ENCODE data around the gene FLT4. TPM values are rescaled to one million over a fixed set of nuclear protein-coding genes. Genes with fewer than 3 reads are reported as not detected.
"Not testable (repeated sequence)": the region's sequence is repeated elsewhere in the genome, so short reads cannot be mapped to it uniquely, and the experiment has no call there.

Gene FLT4
- total RNA-seq, 1 experiment from 2014 or later = not detected

DNA sequence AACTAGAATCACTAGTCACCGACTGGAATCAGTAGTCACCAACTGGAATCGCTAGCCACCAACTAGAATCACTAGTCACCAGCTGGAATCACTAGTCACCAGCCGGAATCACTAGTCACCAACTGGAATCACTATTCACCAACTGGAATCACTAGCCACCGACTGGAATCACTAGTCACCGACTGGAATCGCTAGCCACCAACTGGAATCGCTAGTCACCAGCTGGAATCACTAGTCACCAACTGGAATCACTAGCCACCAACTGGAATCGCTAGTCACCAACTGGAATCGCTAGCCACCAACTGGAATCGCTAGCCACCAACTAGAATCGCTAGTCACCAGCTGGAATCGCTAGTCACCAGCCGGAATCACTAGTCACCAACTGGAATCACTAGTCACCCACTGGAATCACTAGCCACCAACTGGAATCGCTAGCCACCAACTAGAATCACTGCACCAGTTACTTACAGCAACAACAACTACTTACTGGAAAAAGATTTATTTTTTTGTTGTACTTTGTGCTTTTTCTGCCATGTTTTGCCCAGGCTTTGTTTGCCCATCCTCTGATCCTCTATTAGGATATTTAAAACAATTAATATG lies 25.7 kb upstream of the FLT4 start:
- Histone ChIP-seq H3K9me3 (ENCODE audit: low read length) (no peaks in the 10 kb centered on the region), H3K4me1 (ENCODE audit: insufficient read depth, low read length) (no peaks in the 10 kb centered on the region), H3K27ac (ENCODE audit: low read length) (no peak overlapping the region), H3K27me3 (ENCODE audit: low read length) (peaks cover 19% of the 10 kb centered on the region), H3K9ac (ENCODE audit: low read length) (no peak overlapping the region), H4K20me1 (ENCODE audit: low read length) (no peaks in the 10 kb centered on the region), H3K4me3 (ENCODE audit: low read length) (no peak overlapping the region), H2AFZ (ENCODE audit: low read length) (no peak overlapping the region), H3K36me3 (ENCODE audit: low read depth, low read length) (no peaks in the 10 kb centered on the region), H3K79me2 (ENCODE audit: low read length) (no peaks in the 10 kb centered on the region), H3K9me2 (replicated peaks; ENCODE audit: low read length) (no peaks in the 10 kb centered on the region), H3K4me2 (ENCODE audit: low read length) (no peak overlapping the region), H3F3A (ENCODE audit: low read length, unreplicated experiment) (no peaks in the 10 kb centered on the region)
- POLR2A ChIA-PET (ENCODE audit: unreplicated experiment) = no interaction called here
- TF ChIP-seq EZH2 (IDR thresholded peaks at IDR 0.05; ENCODE audit: low read length, unreplicated experiment) (no peak), EZH2phosphoT487 (IDR thresholded peaks at IDR 0.05; ENCODE audit: borderline replicate concordance, low read length) (no peak)
- TF ChIP-seq, protein P1, sequence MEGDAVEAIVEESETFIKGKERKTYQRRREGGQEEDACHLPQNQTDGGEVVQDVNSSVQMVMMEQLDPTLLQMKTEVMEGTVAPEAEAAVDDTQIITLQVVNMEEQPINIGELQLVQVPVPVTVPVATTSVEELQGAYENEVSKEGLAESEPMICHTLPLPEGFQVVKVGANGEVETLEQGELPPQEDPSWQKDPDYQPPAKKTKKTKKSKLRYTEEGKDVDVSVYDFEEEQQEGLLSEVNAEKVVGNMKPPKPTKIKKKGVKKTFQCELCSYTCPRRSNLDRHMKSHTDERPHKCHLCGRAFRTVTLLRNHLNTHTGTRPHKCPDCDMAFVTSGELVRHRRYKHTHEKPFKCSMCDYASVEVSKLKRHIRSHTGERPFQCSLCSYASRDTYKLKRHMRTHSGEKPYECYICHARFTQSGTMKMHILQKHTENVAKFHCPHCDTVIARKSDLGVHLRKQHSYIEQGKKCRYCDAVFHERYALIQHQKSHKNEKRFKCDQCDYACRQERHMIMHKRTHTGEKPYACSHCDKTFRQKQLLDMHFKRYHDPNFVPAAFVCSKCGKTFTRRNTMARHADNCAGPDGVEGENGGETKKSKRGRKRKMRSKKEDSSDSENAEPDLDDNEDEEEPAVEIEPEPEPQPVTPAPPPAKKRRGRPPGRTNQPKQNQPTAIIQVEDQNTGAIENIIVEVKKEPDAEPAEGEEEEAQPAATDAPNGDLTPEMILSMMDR (conservative IDR thresholded peaks at IDR 0.05; ENCODE audit: low read depth, low read length) = no peak
- CTCF ChIA-PET = no interaction called here
- DNase-seq (no peak), ATAC-seq (no peak)
- intact Hi-C loops (cut with micrococcal nuclease) = no loop called here
- BruUV-seq (replicated peaks) = no TSS peak

DNA sequence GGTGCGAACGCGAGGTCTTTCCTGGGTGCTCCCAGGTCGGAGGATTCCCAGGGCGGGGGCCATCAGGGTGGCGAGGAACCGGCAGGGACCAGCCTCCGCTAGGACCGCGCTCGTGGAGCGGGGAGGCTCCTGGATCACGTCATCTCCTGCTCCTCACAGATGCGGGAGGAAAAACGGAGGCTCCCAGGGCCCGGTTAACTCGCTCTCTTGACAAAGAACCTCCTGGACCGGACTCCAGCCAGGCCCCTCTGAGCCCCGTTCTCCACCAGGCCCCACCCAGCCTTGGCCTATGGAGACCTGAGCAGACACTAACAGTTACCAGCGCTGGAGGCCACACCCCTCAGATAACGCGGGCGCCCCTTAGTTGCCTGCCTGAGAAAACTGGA lies 24.7 kb upstream of the FLT4 start:
- H3K9me2 ChIP-seq (replicated peaks; ENCODE audit: low read length); ATAC-seq; POLR2A ChIA-PET (ENCODE audit: unreplicated experiment); DNase-seq; H3K4me3 ChIP-seq (ENCODE audit: low read length); H4K20me1 ChIP-seq (ENCODE audit: low read length); H3K4me1 ChIP-seq (ENCODE audit: insufficient read depth, low read length); H3F3A ChIP-seq (ENCODE audit: low read length, unreplicated experiment); H2AFZ ChIP-seq (ENCODE audit: low read length); BruUV-seq (replicated peaks); H3K27ac ChIP-seq (ENCODE audit: low read length); H3K9ac ChIP-seq (ENCODE audit: low read length); H3K4me2 ChIP-seq (ENCODE audit: low read length); H3K9me3 ChIP-seq (ENCODE audit: low read length); intact Hi-C loops (cut with micrococcal nuclease); H3K36me3 ChIP-seq (ENCODE audit: low read depth, low read length); CTCF ChIA-PET; H3K79me2 ChIP-seq (ENCODE audit: low read length): not testable (repeated sequence)
- H3K27me3 ChIP-seq (ENCODE audit: low read length) = peaks cover 19% of the 10 kb centered on the region

DNA sequence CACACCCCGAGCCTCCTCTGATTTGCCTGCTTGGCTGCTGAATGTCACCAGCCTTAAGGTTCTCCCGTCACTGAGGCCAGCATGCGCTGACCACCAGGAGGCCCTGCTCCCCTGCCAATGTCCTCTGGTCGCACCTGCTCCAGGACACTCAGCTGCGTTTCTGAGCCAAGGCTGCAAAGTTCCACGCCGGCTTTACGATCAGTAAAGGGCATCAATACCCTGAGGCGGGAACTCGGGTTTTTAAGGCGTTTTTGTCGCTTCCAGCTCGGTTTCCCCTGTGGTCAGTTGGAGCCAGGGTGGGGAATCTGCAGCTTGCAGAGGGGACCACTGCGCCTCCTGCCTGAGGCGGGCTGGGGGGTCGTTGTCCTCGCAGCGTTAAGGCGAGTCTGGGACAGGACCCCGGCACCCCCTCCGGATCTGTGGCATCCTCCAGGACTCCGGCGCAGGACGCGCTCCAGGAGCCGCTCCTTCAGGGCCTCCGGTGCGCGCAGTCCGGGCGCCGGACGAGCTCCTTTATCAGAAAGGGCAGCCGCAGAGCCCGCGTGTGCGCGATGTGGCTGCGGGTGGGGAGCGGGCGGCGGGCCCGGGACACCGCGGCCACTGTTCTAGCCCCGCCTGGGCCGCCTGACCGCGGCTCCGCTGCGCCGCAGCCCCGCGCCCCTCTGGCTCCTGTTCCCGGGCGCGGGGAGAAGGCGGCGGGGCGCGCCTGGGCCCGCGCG lies 24.1 kb upstream of the FLT4 start:
- intact Hi-C loops (cut with micrococcal nuclease) = no loop called here
- H3K27ac ChIP-seq (ENCODE audit: low read length) = no peak overlapping the region
- DNase-seq = no peak
- H3K4me3 ChIP-seq (ENCODE audit: low read length) = no peak overlapping the region
- H3K9me2 ChIP-seq (replicated peaks; ENCODE audit: low read length) = no peaks in the 10 kb centered on the region
- H4K20me1 ChIP-seq (ENCODE audit: low read length) = no peaks in the 10 kb centered on the region
- no peak overlapping the region for H3K9ac ChIP-seq (ENCODE audit: low read length)
- no peak overlapping the region for H2AFZ ChIP-seq (ENCODE audit: low read length)
- no peaks in the 10 kb centered on the region for H3K9me3 ChIP-seq (ENCODE audit: low read length)
- ChIA-PET POLR2A (ENCODE audit: unreplicated experiment) (no interaction called here), CTCF (no interaction called here)
- H3K79me2 ChIP-seq (ENCODE audit: low read length) = no peaks in the 10 kb centered on the region
- no peaks in the 10 kb centered on the region for H3F3A ChIP-seq (ENCODE audit: low read length, unreplicated experiment)
- H3K36me3 ChIP-seq (ENCODE audit: low read depth, low read length) = no peaks in the 10 kb centered on the region
- BruUV-seq (replicated peaks) = no TSS peak
- TF ChIP-seq EZH2phosphoT487 (IDR thresholded peaks at IDR 0.05; ENCODE audit: borderline replicate concordance, low read length) = no peak
- TF ChIP-seq, protein P1 (conservative IDR thresholded peaks at IDR 0.05; ENCODE audit: low read depth, low read length) = peak; percentile 33; the same call in 1 of the 2 replicates
- H3K4me2 ChIP-seq (ENCODE audit: low read length) = no peak overlapping the region
- no peak for ATAC-seq
- H3K27me3 ChIP-seq (ENCODE audit: low read length) = peaks cover 23% of the 10 kb centered on the region
- H3K4me1 ChIP-seq (ENCODE audit: insufficient read depth, low read length) = no peaks in the 10 kb centered on the region

DNA sequence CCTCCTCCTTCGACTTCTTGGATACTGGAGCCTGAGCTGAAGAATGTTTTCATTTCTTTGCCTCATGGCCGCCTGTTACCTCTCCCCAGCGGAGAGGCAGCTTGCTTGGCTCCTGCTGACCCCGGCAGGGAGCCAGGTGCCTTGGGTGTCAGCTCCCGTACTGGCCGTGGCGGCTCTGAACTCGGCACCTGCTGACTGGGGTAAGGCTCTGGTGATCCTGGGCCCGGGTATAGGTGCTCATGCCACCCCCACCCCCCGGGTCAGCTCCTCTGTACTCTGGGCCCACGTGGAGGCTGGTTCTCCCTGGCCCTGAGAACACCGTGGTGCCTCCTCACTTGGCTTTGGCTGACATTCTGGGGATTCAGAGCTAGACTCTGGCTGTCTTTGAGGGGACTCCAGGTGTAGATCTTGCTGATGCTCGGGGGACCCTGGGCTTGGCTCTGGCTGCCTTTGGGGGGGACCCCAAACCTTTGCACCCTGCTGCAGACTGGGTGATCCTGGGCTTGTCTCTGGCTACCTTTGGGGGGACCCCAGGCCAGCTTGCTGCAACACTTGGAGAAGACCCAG lies 22.6 kb upstream of the FLT4 start:
- H3K36me3 ChIP-seq (ENCODE audit: low read depth, low read length); H3K79me2 ChIP-seq (ENCODE audit: low read length); H3K9ac ChIP-seq (ENCODE audit: low read length); H3K9me3 ChIP-seq (ENCODE audit: low read length); intact Hi-C loops (cut with micrococcal nuclease); BruUV-seq (replicated peaks); H3K4me2 ChIP-seq (ENCODE audit: low read length); H3K4me1 ChIP-seq (ENCODE audit: insufficient read depth, low read length); ATAC-seq; H4K20me1 ChIP-seq (ENCODE audit: low read length); DNase-seq; H3K9me2 ChIP-seq (replicated peaks; ENCODE audit: low read length); H2AFZ ChIP-seq (ENCODE audit: low read length); POLR2A ChIA-PET (ENCODE audit: unreplicated experiment); H3F3A ChIP-seq (ENCODE audit: low read length, unreplicated experiment); H3K4me3 ChIP-seq (ENCODE audit: low read length); H3K27ac ChIP-seq (ENCODE audit: low read length): not testable (repeated sequence)
- CTCF ChIA-PET = interaction anchor here (0.6 kb wide), 1 partner anchor 555 kb away, joined by 3 read pairs; no protein-coding TSS in a partner anchor
- peaks cover 22% of the 10 kb centered on the region for H3K27me3 ChIP-seq (ENCODE audit: low read length)

Data from PC-3 (cell line).